Erythroblast (primary cell): ENCODE results near the gene NEGR1.

Source experiments
- GATA1 ChIP-seq: IDR thresholded peaks from 2 replicates; pipeline ENCODE4 v1.6.1; 2011; ENCODE audit warnings: low read depth, mild to moderate bottlenecking, control low read depth, low read length, moderate library complexity
- POLR2A ChIP-seq: IDR thresholded peaks from 2 replicates; pipeline ENCODE4 v1.6.1; 2011; ENCODE audit warnings: mild to moderate bottlenecking, low read length

GRCh38 chr1:72262735-72263134 lies 19.6 kb downstream of the NEGR1 start:
- TF ChIP-seq POLR2A (no peak), GATA1 (no peak)
